Type B pancreatic cell (in vitro differentiated cells): Measurements from ENCODE around the gene FXR1. TPM values are rescaled to one million over a fixed set of nuclear protein-coding genes. Genes with fewer than 3 reads are reported as not detected.

ENCODE experiments used
- DNase-seq: peaks from one replicate; pipeline ENCODE4 v3.0.0; 2021; ENCODE audit warnings: mixed read lengths; ENCODE audit not compliant: unreplicated experiment; ENCODE audit errors: extremely low spot score
- H3K27ac Mint-ChIP-seq: 2 replicates; pipeline ENCODE4 v1.8.0; 2021; ENCODE audit warnings: mild to moderate bottlenecking, mixed read lengths
- H3K27me3 Mint-ChIP-seq: 2 replicates; pipeline ENCODE4 v1.8.0; 2021; ENCODE audit warnings: mixed read lengths
- H3K36me3 Mint-ChIP-seq: 2 replicates; pipeline ENCODE4 v1.8.0; 2021; ENCODE audit warnings: mixed read lengths
- H3K4me1 Mint-ChIP-seq: one replicate; pipeline ENCODE4 v1.8.0; 2021; ENCODE audit warnings: mixed read lengths; ENCODE audit not compliant: unreplicated experiment
- H3K4me3 Mint-ChIP-seq: 2 replicates; pipeline ENCODE4 v1.8.0; 2021; ENCODE audit warnings: mild to moderate bottlenecking, mixed read lengths
- H3K9me3 Mint-ChIP-seq: 2 replicates; pipeline ENCODE4 v1.8.0; 2021; ENCODE audit warnings: mixed read lengths
- total RNA-seq: library from RNA; stranded (reverse); gene quantifications from 2 replicates; pipeline ENCODE4 v1.2.1, GENCODE V29; 2021; ENCODE audit warnings: low replicate concordance
- TF ChIP-seq, protein P1 (sequence below): fragments of 200-600 bp; sonication (generic); conservative IDR thresholded peaks from 2 replicates; pipeline ENCODE4 v1.5.0; 2021; ENCODE audit warnings: antibody characterized with exemption, mild to moderate bottlenecking

FXR1 gene
- total RNA-seq, 1 donor from 2014 or later, result 179 TPM

DNA sequence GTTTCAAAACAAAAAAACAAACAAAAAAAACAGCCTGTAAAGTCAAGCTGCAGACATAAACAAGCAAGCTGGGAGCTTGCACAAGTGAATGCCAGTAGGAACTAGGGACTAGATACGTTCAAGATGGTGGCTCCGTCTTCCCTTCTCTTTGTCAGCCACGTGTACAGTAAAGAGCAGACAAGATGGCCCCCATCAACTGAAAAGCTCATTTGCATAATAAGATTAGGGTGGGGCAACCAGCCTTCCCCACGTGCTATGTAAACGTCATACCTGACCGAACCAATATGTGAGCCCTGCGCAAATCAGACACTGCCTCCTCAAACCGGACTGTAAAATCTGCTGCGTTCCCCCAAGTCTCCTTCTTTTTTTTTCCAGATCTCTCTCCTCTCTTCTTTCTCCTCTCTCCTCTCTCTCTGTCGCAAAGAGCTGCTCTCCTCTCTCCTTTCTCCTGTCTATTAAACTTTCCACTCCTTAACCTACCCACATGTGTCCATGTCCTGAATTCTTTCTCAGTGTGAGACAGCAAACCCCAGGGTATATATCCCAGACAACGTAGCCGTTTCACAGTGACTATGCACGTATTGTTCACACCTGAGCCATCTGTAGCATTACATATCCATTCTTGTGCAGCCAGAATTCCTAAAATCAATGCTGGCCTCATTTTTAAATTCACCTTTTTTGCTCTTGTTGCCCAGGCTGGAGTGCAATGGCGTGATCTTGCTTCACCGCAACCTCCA lies 31.2 kb upstream of the FXR1 start:
- Mint-ChIP-seq H3K27ac (no peak overlapping the region), H3K9me3 (no peaks in the 10 kb centered on the region)
- DNase-seq, result no peak

DNA sequence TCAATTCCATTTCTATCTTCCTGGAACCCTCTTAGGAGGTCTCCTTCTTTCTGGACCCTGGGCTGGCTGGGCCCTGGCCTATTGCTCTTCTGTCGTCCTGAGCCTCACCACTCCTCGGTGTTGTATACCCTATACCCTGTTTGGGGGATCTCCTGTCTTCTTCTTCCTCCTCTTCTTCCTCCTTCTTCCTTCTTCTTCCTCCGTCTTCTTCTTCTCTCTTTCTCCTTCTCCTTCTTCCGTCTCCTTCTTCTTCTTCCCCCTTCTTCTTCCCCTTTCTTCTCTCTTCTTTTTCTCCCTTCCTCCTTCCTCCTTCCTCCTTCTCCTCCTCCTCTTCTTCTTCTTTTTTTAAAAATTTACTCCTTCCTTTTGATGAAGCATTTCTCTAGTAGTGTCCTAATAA lies 30.4 kb upstream of the FXR1 start:
- Mint-ChIP-seq H3K27me3 (no peaks in the 10 kb centered on the region), H3K36me3 (no peaks in the 10 kb centered on the region), H3K9me3 (no peaks in the 10 kb centered on the region), H3K4me3 (no peak overlapping the region), H3K4me1 (no peaks in the 10 kb centered on the region), H3K27ac (no peak overlapping the region)
- no peak for DNase-seq
- TF ChIP-seq, protein P1, sequence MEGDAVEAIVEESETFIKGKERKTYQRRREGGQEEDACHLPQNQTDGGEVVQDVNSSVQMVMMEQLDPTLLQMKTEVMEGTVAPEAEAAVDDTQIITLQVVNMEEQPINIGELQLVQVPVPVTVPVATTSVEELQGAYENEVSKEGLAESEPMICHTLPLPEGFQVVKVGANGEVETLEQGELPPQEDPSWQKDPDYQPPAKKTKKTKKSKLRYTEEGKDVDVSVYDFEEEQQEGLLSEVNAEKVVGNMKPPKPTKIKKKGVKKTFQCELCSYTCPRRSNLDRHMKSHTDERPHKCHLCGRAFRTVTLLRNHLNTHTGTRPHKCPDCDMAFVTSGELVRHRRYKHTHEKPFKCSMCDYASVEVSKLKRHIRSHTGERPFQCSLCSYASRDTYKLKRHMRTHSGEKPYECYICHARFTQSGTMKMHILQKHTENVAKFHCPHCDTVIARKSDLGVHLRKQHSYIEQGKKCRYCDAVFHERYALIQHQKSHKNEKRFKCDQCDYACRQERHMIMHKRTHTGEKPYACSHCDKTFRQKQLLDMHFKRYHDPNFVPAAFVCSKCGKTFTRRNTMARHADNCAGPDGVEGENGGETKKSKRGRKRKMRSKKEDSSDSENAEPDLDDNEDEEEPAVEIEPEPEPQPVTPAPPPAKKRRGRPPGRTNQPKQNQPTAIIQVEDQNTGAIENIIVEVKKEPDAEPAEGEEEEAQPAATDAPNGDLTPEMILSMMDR, result no peak

More for the DNA sequence above, 31.2 kb upstream of the FXR1 start:
- Mint-ChIP-seq H3K27me3 (no peaks in the 10 kb centered on the region), H3K36me3 (no peaks in the 10 kb centered on the region), H3K4me3 (no peak overlapping the region), H3K4me1 (no peaks in the 10 kb centered on the region)
- TF ChIP-seq, protein P1, result no peak

DNA sequence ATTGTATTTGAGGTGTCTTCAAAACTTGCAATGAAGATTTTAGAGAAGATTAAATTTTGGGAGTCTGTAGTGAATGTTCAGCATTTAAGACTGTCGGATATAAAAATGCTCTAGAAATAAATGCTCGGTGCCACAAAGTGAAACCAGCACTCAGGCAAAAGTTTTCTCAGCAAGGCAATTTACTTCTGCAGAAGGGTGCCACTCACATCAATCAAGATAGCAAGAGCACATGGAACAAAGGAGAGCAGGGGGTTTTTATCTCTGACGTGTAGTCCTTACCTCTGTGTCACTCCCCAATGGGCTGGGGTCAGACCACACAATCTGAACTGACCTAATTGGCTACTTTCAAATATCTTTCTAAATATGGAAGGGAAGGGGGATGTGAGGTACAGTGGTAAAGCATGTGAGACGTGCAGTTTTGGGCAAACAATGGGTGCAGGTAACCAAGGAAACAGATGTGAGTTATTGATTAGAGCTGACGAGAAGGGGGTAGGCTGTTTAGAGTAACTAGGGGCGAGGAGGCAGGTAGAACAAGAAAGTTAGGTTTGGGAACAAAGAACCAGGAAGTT lies 23.4 kb upstream of the FXR1 start:
- no peak for DNase-seq
- Mint-ChIP-seq H3K9me3 (peaks cover 6% of the 10 kb centered on the region), H3K27me3 (no peaks in the 10 kb centered on the region), H3K4me3 (no peak overlapping the region), H3K27ac (peak overlapping the region; percentile 38), H3K36me3 (no peaks in the 10 kb centered on the region), H3K4me1 (no peaks in the 10 kb centered on the region)
- TF ChIP-seq, protein P1, result no peak

DNA sequence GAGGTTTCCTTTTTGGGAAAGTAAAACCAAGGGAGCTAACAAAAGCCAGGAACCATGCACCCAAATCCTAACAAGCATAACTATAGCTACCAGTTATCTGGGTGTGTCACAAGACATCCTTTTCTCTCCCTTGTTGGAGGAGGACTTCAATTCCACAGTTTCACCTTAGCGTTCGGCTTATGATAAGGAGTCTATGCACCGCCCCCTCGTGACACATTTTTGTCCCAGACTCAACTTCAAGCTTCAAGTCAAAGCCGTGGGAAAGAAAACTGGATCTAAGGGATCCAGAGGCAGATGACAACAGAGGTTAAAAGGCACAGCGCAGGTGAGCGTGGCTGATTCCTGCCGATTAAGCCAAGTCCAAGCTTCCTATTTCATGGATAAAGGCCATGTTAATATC lies 13.9 kb upstream of the FXR1 start:
- no peaks in the 10 kb centered on the region for H3K36me3 Mint-ChIP-seq
- H3K27ac Mint-ChIP-seq, result no peak overlapping the region
- no peaks in the 10 kb centered on the region for H3K27me3 Mint-ChIP-seq
- no peaks in the 10 kb centered on the region for H3K9me3 Mint-ChIP-seq
- TF ChIP-seq, protein P1, result no peak
- DNase-seq, result no peak
- H3K4me1 Mint-ChIP-seq, result no peaks in the 10 kb centered on the region
- H3K4me3 Mint-ChIP-seq, result no peak overlapping the region

DNA sequence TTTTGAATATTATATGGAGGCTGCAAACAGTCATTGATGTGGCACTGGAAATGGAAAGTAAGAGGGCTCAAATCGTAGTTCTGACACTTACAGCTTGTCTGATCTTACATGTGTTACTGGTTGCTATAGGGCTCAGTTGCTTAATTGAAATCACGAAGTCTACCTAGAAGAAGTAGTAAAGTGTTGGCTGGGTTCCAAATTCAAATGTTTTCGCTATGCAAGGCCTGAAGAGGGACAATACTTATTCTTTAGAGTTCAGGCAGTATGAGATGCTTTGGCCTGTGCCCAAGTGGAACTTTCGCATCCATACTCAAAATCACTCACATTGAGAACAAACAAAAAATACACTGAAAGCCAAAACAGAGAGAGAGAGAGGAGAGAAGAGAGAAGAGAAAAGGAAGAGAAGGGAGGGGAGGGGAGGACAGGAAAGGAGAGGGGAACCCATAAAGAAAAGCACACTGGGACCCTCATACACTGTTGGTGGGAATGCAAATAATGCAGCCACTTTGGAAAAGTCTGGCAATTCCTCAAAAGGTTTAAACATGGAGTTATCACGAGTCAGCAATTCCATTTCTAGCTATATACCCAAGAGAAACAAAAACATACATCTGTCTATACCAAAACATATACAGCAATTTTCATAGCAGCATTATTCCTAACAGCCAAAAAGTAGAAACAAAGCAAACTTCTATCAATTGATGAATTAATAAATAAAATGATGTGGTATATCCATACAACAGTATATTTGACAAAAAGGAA lies 2.9 kb upstream of the FXR1 start:
- TF ChIP-seq, protein P1, result no peak
- no peaks in the 10 kb centered on the region for H3K27me3 Mint-ChIP-seq
- no peaks in the 10 kb centered on the region for H3K36me3 Mint-ChIP-seq
- peak overlapping the region; percentile 56 for H3K4me3 Mint-ChIP-seq
- H3K9me3 Mint-ChIP-seq, result no peaks in the 10 kb centered on the region
- H3K27ac Mint-ChIP-seq, result no peak overlapping the region
- no peak for DNase-seq
- peaks cover 13% of the 10 kb centered on the region for H3K4me1 Mint-ChIP-seq
